ENCODE data around the gene EIF1. TPM values are rescaled to one million over a fixed set of nuclear protein-coding genes. Genes with fewer than 3 reads are reported as not detected.
A peak's percentile ranks its signal among the peaks of the same experiment; 100 is the strongest.

EIF1 gene
- total and polyA plus RNA-seq, 9 donors, result 270 to 1,340 (median 813) TPM

DNA sequence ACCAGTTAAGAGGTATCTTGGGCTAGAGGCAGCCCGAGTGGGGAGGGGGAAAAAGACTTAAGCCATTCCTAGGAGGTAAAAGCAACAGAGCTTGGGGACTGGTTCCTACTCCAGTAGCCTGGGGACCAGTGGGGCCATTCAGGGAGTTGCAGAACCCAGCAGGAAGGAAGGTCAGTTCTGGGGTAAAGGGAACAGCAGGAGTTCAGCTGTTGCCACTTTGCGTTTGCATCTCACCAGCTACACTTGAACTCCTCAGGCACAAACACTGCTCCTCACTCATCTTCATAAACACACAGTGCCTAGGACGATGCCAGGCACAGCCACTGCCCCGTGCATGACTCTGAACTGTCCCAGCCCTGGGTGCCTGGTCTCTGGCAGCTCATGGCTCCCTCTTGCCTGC is 41.8 kb downstream of the EIF1 start:
- 59 to 77% (median 67%) methylated on average over 4 of the region's 4 CpGs for WGBS, 3 donors
- TF ChIP-seq POLR2A (IDR thresholded peaks at IDR 0.05), result no peak
- TF ChIP-seq, protein P1, sequence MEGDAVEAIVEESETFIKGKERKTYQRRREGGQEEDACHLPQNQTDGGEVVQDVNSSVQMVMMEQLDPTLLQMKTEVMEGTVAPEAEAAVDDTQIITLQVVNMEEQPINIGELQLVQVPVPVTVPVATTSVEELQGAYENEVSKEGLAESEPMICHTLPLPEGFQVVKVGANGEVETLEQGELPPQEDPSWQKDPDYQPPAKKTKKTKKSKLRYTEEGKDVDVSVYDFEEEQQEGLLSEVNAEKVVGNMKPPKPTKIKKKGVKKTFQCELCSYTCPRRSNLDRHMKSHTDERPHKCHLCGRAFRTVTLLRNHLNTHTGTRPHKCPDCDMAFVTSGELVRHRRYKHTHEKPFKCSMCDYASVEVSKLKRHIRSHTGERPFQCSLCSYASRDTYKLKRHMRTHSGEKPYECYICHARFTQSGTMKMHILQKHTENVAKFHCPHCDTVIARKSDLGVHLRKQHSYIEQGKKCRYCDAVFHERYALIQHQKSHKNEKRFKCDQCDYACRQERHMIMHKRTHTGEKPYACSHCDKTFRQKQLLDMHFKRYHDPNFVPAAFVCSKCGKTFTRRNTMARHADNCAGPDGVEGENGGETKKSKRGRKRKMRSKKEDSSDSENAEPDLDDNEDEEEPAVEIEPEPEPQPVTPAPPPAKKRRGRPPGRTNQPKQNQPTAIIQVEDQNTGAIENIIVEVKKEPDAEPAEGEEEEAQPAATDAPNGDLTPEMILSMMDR (IDR thresholded peaks at IDR 0.05), result no peak
- no peak for TF ChIP-seq EP300 (IDR thresholded peaks at IDR 0.05)
- Histone ChIP-seq H3K4me1 (ENCODE audit: insufficient read depth) (peaks cover 4% of the 10 kb centered on the region), H3K27ac (no peak overlapping the region), H3K36me3 (no peaks in the 10 kb centered on the region), H3K9me3 (no peaks in the 10 kb centered on the region), H3K27me3 (no peaks in the 10 kb centered on the region), H3K4me3 (no peak overlapping the region)
- intact Hi-C loops (cut with DNase I), result no loop called here
- DNase-seq, result no peak

DNA sequence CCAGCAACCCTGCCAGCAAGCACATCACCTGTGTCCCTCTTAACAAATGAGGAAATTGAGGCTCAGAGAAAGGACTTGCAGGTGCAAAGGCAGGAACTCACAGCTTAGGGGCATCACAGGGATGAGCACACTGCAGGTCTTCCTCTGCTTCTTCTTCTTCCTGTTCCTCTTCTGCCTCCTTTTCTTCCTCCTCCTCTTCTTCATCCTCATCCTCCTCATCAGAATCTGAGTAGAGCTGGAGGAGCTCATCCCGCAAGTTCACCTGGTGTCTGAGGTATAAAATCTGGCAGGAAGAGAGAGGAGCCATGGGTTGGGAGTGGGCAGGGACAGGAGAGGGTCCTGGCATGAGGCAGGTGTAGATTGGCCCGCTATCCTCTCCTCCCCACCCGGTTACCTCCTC is 43.2 kb downstream of the EIF1 start:
- TF ChIP-seq EP300 (IDR thresholded peaks at IDR 0.05) (no peak), POLR2A (IDR thresholded peaks at IDR 0.05) (no peak)
- TF ChIP-seq, protein P1 (IDR thresholded peaks at IDR 0.05), result no peak
- H3K9me3 ChIP-seq, result no peaks in the 10 kb centered on the region
- H3K27me3 ChIP-seq, result no peaks in the 10 kb centered on the region
- 43 to 77% (median 52%) methylated on average over 3 of the region's 3 CpGs for WGBS, 3 donors
- no peak overlapping the region for H3K27ac ChIP-seq
- intact Hi-C loops (cut with DNase I), result no loop called here
- no peaks in the 10 kb centered on the region for H3K36me3 ChIP-seq
- peaks cover 4% of the 10 kb centered on the region for H3K4me1 ChIP-seq (ENCODE audit: insufficient read depth)
- DNase-seq, result no peak
- no peak overlapping the region for H3K4me3 ChIP-seq

DNA sequence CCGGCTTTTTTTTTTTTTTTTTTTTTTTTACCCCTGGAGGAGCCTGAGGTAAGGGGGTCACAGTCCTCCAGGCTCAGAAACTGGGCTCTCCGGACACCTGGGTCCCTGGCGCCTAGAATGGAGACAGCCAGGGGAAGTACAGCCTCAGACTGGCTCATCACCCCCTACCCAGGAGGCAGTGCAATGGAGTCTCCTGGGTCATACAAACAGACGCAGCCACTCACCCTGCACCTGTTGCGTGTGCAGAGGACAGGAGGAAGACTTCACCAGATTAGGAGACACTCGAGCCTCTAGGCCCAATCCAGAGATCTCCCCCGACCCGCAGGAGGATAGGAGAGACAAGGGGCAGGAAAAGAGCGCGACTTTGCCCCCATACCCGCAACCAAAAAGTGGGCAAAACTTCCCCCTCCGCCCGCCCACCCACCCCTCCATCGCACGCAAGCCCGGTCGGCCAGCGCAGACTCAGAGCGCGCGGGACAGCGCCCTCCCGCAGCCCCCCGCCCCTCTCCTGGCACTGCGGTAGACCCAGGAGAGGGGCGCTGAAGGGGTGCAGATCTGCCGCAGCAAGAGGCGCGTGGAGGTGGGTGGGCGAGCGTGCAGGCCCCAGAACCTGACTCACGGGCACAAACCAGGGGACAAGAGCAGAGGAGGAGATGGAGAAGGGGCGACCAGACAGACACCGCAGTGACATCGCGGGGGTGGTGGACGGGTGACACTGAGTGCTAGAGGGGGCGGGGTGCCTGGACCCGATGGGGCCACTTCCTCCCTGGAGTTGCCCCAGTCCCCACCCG is 44.9 kb downstream of the EIF1 start:
- H3K9me3 ChIP-seq, result no peaks in the 10 kb centered on the region
- 12 to 18% (median 13%) methylated on average over 29 to 40 of the region's 40 CpGs for WGBS, 3 donors
- intact Hi-C loops (cut with DNase I), result no loop called here
- peaks cover 4% of the 10 kb centered on the region for H3K4me1 ChIP-seq (ENCODE audit: insufficient read depth)
- DNase-seq, result no peak
- no peaks in the 10 kb centered on the region for H3K36me3 ChIP-seq
- TF ChIP-seq EP300 (IDR thresholded peaks at IDR 0.05) (no peak), POLR2A (IDR thresholded peaks at IDR 0.05) (no peak)
- TF ChIP-seq, protein P1 (IDR thresholded peaks at IDR 0.05), result no peak
- no peak overlapping the region for H3K4me3 ChIP-seq
- H3K27ac ChIP-seq, result no peak overlapping the region
- no peaks in the 10 kb centered on the region for H3K27me3 ChIP-seq

- TF ChIP-seq POLR2A (IDR thresholded peaks at IDR 0.05) (peak; percentile 20), EP300 (IDR thresholded peaks at IDR 0.05) (no peak)
- Histone ChIP-seq H3K4me3 (peak within 1 kb of the TSS; percentile 36), H3K4me1 (ENCODE audit: insufficient read depth) (peaks cover 4% of the 10 kb centered on the region), H3K9me3 (no peaks in the 10 kb centered on the region), H3K27ac (no peak within 1 kb of the TSS), H3K27me3 (no peaks in the 10 kb centered on the region), H3K36me3 (no peaks in the 10 kb centered on the region)
- WGBS, 3 donors, result 0 to 1% (median 0%) methylated on average over 45 to 77 of the region's 77 CpGs
- peak in 3 of 5 donors; percentile 32 to 59 (median 55) for DNase-seq
- intact Hi-C loops (cut with DNase I), result no loop called here
Observed at GRCh38 chr17:41734139-41734948, 45.7 kb downstream of the EIF1 start, which contains the start of gene HAP1. TSS of gene HAP1 (minus strand) at chr17:41734643. CDS start at chr17:41734634, 9 bp downstream.
